ENCODE measurements around the gene ACOT9. TPM values are rescaled to one million over a fixed set of nuclear protein-coding genes. Genes with fewer than 3 reads are reported as not detected.
"Not testable (repeated sequence)": the region's sequence is repeated elsewhere in the genome, so short reads cannot be mapped to it uniquely, and the experiment has no call there.

ACOT9 gene
- total RNA-seq, 1 donor from 2014 or later: 72.6 TPM

DNA sequence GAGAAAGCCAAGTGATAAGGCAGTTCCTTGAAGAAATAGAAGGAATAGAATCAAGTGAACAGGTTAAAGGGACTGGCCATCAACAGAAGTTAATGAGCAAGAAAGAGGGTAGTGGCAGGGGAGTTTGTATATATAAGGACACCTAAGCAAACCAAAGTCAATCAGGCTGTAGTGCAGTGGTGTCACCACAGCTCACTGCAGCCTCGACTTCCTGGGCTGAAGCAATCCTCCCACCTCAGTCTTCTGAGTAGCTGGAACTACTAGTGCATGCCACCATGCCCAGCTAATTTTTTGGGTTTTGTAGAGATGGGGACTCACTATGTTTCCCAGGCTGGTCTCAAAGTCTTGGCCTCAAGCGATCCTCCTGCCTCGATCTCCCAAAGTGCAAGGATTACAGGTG lies 15.9 kb downstream of the ACOT9 start:
- DNase-seq (ENCODE audit: low spot score): no peak

DNA sequence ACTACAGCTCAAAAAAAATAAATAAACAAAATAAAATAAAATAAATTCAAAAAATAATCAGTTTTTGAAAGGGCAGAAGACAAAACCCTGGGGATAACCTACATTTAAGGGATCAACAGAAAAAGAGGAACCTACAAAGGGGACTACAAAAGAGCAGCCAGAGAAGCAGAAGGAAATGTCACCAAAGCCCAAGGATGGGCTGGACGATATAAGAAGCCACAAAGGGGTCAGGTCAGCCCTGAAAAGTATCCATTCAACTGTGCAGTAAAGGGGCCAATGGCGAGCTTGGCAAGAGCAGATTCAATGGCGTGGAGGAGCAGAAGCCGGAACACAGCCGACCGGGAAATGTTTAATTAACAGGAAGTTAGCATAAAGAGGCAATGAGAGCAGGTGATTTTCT lies 16.9 kb downstream of the ACOT9 start:
- no peak for DNase-seq (ENCODE audit: low spot score)
- intact Hi-C loops (cut with DNase I): no loop called here

More for the DNA sequence above, 15.9 kb downstream of the ACOT9 start:
- intact Hi-C loops (cut with DNase I): no loop called here

DNA sequence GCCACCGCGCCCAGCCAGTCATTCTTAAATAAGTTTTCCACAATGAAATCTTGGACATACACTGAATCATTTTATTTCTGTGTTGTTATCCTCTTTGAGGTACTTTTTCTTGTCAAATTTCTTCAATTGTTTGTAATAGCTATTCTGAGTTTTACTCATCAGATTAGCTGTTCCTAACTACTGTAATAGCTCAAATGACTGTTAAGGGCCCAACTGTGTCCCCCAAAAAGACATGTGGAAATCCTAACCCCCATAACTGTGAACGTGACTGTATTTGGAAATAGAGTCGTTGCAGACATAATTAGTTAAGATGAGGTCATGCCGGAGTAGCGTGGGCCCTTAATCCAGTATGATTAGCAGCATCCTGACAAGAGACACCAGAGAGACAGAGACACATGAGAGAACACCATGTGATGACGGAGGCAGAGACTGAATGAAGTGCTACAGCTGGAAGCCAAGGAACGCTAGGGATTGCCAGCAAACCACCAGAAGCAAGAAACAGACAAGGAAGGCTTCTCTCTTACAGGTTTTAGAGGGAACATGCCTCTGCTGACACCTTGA lies 22.9 kb downstream of the ACOT9 start:
- intact Hi-C loops (cut with DNase I): no loop called here
- DNase-seq (ENCODE audit: low spot score): no peak

DNA sequence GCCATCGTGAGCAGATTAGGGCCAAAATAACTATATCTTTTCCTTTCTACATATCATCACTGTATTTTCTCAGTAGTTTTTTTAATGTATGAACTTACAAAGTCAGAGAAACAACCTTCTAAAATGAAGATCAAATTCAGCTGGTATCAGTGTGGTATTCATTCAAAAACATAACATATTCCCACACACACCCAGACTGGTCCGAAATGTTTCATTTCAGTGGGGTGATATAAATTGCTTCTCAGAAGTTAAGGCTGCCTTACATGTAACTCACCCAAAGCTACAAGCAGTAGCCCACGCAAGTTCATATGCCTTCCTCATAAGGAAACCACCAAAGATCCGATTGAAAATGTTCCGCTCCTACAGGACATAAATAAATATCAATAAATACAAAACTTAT lies 37.8 kb downstream of the ACOT9 start:
- no peak for DNase-seq (ENCODE audit: low spot score)
- intact Hi-C loops (cut with DNase I): no loop called here

DNA sequence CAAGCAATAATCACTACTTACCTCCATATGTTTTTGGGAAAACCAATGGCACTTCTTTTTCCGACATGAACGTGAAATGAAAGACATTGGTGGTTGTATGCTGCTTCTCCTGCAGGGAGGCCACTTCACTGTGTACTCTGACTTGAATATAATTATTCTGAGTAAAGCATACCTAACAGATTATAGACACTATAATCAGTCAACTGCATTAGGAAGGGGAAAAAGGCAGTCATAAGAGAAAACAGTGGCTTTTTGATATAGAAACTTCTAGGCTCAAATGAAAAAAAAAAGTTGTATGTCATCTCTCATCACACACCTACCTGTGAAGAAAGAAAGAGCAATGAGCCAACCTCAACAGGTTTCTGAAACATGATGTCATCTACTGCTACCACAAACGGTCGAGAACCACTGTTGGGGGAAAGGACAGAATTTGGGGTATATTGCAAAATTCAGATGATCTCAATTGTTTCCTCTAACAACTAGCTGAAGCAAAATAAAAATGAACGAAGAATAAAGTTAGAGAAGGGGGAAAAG lies 38.3 kb downstream of the ACOT9 start:
- DNase-seq (ENCODE audit: low spot score): no peak
- intact Hi-C loops (cut with DNase I): no loop called here

DNA sequence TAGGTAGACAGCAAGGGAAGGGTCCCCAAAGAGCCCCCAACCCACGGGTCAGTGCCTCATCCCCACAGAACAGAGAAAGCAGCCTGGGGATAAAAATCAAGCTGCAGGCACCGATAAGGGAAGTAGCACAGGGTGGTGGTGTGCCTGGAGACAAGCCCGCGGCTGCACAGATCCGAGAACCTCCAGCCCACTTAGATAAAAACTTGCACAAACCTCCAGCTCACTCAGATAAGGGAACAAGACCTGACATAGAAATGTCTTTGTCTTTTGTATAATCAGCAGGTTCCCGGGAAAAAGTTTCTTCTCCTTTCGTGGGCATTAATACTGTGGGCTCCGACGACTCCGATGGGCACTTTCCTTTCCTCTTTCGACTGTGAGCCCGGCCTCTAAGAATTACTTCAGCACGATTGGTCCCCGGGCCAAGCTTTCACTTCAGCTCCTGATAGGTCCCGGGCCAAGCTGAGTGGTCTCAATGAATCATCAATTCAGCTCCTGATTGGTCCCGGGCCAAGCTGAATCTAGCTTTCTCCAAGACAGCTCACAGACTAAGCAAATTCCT lies 43.4 kb downstream of the ACOT9 start:
- no peak for DNase-seq (ENCODE audit: low spot score)
- intact Hi-C loops (cut with DNase I): loop anchor here (10.0 kb wide), 1 partner anchor 545 kb away; no protein-coding TSS in a partner anchor

DNA sequence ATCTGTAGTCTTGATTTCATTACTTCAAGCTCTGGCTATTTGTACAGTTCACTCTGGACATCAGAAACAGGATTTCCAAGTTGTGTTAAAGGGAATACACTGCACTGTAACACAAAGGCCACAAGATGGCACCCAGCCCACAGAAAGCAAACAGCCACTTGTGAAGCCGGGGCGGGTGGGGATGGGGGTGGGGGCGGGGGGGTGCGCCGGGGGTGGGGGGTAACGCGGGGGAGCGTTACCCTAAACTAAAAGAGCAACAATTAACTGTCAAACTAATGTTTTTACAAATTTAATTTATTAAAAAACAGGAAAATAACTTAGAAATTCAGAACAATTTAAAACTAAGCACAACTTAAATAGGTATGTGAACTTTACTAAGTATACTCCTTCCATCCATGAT lies 48.5 kb downstream of the ACOT9 start:
- intact Hi-C loops (cut with DNase I): loop anchor here (2.0 to 10.0 kb wide), 3 partner anchors 193 to 550 kb away; no protein-coding TSS in a partner anchor
- DNase-seq (ENCODE audit: low spot score): no peak

DNA sequence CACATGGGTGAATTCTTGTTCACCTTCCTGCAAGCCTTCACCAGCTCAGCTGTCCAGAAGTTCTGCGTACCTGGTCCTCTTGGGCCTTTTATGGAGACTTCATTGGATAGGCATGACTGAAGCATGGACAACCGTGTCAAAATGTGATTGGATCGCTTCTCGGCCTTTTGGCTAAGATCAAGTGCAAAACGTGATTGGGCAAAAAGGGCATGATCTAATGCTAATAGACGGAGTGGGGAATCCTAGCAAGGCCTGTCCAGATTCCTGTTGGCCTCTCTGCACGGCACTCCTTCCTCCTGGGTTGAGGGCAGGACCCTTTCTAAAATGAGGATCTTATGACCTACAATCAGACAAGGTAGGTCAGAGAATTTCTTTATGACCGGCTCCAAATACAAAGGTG lies 50.9 kb downstream of the ACOT9 start:
- no peak for DNase-seq (ENCODE audit: low spot score)
- intact Hi-C loops (cut with DNase I): loop anchor here (5.0 to 10.0 kb wide), 2 partner anchors 195 to 553 kb away; no protein-coding TSS in a partner anchor

DNA sequence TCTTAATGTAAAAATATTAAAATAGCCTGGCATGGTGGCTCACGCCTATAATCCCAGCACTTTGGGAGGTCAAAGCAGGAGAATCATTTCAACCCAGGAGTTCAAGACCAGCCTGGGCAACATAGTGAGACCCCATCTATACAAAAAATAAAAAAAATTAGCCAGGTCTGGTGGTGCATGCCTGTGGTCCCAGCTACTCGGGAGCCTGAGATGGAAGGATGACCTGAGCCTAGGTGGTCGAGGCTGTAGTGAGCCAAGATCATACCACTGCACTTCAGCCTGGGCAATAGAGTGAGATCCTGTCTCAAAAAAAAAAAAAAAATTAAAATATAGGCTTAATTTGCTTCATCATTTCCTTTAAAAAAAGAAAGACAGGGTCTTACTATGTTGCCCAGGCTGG lies 66.6 kb downstream of the ACOT9 start:
- DNase-seq (ENCODE audit: low spot score); intact Hi-C loops (cut with DNase I): not testable (repeated sequence)

DNA sequence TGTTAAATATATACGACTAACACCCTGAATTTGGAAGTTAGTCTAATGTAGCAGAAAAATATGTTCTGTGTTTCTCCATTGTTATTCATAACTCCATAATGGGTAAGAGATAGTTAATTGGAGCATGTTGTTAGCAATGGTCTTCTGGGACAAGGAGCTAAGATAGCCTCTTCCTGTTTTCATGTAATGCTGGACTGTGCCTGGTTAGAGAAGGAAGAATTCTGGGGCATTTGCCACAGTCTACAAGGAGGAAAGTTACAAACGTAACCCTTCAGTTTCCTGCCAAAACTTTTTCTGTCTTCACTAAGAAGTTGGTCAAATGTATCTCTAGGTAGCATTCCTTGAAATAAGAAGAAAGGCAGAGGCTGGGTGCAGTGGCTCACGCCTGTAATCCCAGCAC lies 70.0 kb downstream of the ACOT9 start:
- intact Hi-C loops (cut with DNase I): no loop called here
- no peak for DNase-seq (ENCODE audit: low spot score)

DNA sequence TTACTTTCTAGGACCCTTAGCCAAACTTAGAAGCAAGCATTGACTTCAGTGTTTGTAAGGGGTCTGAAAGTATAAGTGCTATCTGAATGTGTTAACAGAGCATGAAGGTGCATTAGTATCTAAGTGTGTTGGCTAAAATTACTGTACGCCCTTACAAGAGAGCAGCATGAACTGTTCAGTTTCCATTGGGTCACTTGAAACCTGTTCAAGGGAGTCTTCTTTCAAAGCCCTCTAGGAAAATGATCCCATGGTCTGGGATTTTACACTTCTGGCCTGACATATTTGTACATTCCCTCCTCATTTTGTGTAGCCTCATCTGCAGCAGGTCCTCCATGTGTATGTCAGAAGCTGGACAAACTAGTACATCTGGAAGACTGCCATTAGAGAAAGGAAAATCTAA lies 72.5 kb downstream of the ACOT9 start:
- intact Hi-C loops (cut with DNase I): no loop called here
- DNase-seq (ENCODE audit: low spot score): no peak

DNA sequence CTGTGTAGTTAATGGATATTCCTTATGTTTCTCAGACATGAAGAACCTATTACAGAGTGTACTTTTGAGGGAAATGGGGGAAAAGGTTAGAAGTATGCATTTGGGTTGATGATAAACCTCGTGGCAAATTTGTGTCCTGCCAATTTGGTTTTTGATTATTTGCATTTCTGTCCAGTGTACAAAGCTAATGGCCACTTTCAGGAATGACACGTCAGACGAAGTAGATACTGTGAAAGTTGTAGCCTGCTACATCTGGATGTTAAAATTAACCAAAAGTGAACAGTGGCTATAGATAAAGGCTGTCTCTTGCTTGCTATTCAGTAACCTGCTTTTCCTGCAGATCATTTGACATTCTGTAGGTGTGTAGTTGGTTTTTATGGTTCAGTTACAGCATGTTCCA lies 74.7 kb downstream of the ACOT9 start:
- DNase-seq (ENCODE audit: low spot score): no peak
- intact Hi-C loops (cut with DNase I): loop anchor here (5.0 kb wide), 1 partner anchor 359 kb away; the partner anchor contains the start of gene KLHL15

DNA sequence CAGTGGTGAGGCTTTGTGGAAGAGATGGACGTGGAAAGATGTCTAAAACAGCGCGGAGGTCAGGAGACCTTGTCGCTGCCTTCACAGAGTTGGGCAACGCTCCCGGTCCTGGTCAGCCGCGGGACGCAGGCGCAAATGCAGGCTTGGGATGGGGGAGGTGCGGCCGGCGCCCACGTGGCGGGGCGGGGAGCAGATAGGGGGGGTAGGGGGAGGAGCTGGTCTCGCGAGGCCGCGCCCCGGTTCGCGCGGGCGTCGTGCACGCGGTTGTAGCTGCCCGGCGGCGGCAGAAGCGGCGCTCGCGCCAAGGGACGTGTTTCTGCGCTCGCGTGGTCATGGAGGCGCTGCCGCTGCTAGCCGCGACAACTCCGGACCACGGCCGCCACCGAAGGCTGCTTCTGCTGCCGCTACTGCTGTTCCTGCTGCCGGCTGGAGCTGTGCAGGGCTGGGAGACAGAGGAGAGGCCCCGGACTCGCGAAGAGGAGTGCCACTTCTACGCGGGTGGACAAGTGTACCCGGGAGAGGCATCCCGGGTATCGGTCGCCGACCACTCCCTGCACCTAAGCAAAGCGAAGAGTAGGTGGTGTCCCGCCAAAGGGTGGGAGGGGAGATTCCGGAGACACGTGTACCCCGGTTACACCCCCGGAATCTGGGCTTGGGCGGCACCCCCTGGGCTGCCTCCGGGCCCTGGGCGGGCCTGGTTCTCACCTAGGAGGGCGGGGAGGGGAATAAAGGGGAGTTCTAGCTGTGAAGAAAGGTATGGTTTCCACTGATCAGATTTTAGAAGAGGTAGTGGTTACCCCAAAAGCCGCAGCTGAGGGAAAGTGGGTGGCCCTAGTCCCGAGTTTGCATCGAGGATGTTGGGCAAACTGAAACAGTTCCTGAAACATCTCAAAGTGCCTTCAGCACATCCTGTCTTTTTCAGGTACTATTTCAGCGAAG lies 75.6 kb downstream of the ACOT9 start, which contains the start of gene PRDX4:
Gene PRDX4, plus strand, starts transcription at position 255 of the 939 bp plus-strand sequence. Its CDS starts 78 bp downstream, at position 333.
- DNase-seq (ENCODE audit: low spot score): peak; percentile 95
- intact Hi-C loops (cut with DNase I): loop anchor here (5.0 kb wide), 1 partner anchor 360 kb away; the partner anchor contains the start of gene KLHL15

DNA sequence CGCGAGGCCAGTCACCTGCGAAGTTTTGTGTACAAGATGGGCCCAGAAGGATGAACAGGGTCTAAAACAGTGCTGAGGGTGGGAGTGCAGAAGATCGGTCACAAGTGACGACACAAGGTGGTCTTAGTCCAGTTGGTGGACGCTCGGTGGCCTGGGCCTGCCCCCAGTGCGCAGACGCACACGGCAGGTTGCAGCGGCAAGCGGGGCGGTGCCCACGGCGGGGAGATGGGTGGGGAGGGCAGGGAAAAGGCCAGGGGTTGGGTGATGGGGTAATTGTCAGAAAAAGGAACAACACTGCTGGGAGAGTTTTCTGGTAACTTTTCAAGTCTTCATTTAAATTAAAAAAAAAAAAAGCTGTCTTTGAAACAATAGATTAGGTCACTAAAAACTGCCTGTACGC lies 76.8 kb downstream of the ACOT9 start:
- DNase-seq (ENCODE audit: low spot score): no peak
- intact Hi-C loops (cut with DNase I): loop anchor here (5.0 kb wide), 1 partner anchor 361 kb away; the partner anchor contains the start of gene KLHL15

DNA sequence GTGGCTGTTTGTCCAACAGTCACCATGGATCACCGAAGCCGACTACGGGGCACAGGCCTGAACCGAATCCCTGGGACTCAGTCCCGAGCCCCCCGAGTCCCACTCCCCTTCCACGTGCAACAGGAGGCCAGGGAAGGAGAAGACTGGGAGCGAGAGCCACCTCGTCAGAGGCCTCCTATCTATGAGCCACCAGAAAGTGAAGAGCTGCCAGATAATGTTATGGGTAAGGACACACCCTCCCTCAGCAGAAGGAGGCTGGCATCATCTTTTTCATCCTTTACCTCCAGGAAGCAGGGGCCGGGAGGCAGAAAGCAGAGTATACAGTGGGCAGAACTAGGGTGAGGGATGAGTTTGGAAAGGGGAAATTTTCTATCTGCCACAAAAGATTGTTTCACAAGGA lies 78.6 kb downstream of the ACOT9 start:
- intact Hi-C loops (cut with DNase I): no loop called here
- DNase-seq (ENCODE audit: low spot score): no peak

DNA sequence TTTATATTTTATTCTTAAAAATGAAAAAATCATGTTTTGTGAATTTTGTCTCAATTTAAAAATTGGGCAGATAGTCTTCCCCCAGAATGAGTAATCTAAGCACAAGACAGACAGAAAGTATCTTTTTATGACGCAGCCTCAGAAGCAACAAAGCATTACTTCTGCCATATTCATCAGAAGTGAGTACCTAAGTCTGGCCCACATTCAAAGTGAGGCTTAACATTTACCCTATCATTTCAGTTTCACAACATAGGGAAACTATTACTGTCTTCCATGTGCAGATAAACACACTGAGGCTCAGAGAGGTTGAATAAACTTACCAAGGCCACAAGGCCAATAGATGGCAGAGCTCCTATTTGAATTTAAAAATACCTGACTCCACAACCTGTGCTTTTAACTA lies 80.2 kb downstream of the ACOT9 start:
- DNase-seq (ENCODE audit: low spot score): no peak
- intact Hi-C loops (cut with DNase I): no loop called here

DNA sequence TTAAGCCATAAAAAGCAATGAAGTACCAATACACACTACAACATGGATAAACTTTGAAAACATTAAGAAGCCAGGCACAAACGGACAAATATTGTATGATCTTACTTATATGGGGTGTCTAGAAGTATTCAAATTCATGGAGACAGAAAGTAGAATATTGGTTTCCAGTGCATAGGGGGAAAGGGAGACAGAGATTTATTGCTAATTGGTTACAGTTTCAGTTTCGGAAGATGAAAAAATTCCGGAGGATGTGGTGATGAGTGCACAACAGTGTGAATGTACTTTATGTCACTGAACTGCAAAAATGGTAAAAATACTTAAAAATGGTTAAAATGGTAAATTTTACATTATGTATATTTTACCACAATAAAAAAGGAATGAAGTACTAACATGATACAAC lies 80.9 kb downstream of the ACOT9 start:
- no peak for DNase-seq (ENCODE audit: low spot score)
- intact Hi-C loops (cut with DNase I): no loop called here

DNA sequence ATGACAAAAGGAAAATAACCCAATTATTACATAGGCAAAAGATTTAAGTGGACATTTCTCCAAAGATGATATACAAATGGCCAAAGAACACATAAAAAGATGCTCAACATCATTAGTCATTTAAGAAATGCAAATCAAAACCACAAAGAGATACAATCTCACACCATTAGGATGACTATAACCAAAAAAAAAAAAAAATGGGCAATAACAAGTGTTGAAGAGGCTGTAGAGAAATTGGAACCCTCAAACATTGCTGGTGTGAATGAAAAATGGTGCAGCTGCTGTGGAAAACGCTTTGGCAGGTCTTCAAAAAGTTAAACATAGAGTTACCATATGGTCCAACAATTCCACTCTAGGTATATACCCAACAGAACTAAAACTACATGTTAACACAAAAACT lies 81.4 kb downstream of the ACOT9 start:
- no peak for DNase-seq (ENCODE audit: low spot score)
- intact Hi-C loops (cut with DNase I): no loop called here

DNA sequence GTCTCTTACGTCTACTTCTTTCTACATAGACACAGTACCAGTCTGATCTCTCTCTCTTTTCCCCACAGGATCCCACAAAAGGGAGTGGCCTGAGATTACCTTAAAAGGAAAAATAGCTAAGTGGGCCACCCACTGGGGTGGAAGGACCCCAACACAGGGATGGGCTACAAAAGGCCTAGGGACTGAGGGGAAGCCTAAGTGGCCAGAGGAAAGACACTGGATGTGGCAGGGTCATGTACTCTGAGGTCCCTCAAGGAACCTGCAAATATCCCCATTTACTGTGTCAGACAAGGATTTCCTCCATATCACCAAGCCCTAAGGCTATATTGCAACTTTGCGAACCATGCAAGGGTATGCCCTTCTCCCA lies 82.3 kb downstream of the ACOT9 start:
- intact Hi-C loops (cut with DNase I): no loop called here

More for the DNA sequence above, 82.3 kb downstream of the ACOT9 start:
- DNase-seq (ENCODE audit: low spot score): no peak

All from cardiac septum (tissue), 1 donor.